ENCODE results near the gene DMD. TPM values are rescaled to one million over a fixed set of nuclear protein-coding genes. Genes with fewer than 3 reads are reported as not detected.

The DMD gene
- total RNA-seq, 1 donor from 2014 or later, result 22.2 TPM

- H3K79me2 ChIP-seq (ENCODE audit: insufficient read depth, low read length), result no peaks in the 10 kb centered on the region
- DNase-seq (ENCODE audit: low read depth) (no peak), FAIRE-seq (peak; percentile 78)
- H2AFZ ChIP-seq (ENCODE audit: low read depth, low read length), result no peak overlapping the region
- H4K20me1 ChIP-seq (ENCODE audit: insufficient read depth, low read length), result no peaks in the 10 kb centered on the region
- H3K27ac ChIP-seq (ENCODE audit: low read depth, low read length), result no peak overlapping the region
- Mint-ChIP-seq H3K27ac (ENCODE audit: unreplicated experiment) (no peak overlapping the region), H3K36me3 (ENCODE audit: low read depth, unreplicated experiment) (no peaks in the 10 kb centered on the region), H3K4me1 (ENCODE audit: low read depth, unreplicated experiment) (peaks cover 15% of the 10 kb centered on the region), H3K27me3 (ENCODE audit: low read depth, unreplicated experiment) (no peaks in the 10 kb centered on the region), H3K9me3 (ENCODE audit: unreplicated experiment) (no peaks in the 10 kb centered on the region), H3K4me3 (ENCODE audit: unreplicated experiment) (no peak overlapping the region)
- no peak overlapping the region for H3K4me3 ChIP-seq (ENCODE audit: insufficient read depth, low read depth, low read length)
- TF ChIP-seq CTCF (IDR thresholded peaks at IDR 0.05; ENCODE audit: insufficient read depth, low read depth, low read length), result no peak
- TF ChIP-seq EZH2 (IDR thresholded peaks at IDR 0.05; ENCODE audit: insufficient read depth, low read length), result no peak
- no peaks in the 10 kb centered on the region for H3K9me3 ChIP-seq (ENCODE audit: insufficient read depth, low read depth, low read length)
- H3K9ac ChIP-seq (ENCODE audit: low read length), result no peak overlapping the region
- no peaks in the 10 kb centered on the region for H3K27me3 ChIP-seq (ENCODE audit: insufficient read depth, low read length)
- H3K36me3 ChIP-seq (ENCODE audit: insufficient read depth, low read length), result no peaks in the 10 kb centered on the region
- no peaks in the 10 kb centered on the region for H3K4me1 ChIP-seq (ENCODE audit: insufficient read depth, low read length)
- H3K4me2 ChIP-seq (ENCODE audit: low read length), result no peak overlapping the region
These were observed 1974.2 kb downstream of the DMD start for GRCh38 chrX:31237189-31237588.

- H3K4me3 Mint-ChIP-seq (ENCODE audit: unreplicated experiment), result no peak overlapping the region
- peaks cover 15% of the 10 kb centered on the region for H3K4me1 Mint-ChIP-seq (ENCODE audit: low read depth, unreplicated experiment)
- no peak overlapping the region for H3K4me2 ChIP-seq (ENCODE audit: low read length)
- H3K4me3 ChIP-seq (ENCODE audit: insufficient read depth, low read depth, low read length), result no peak overlapping the region
- no peaks in the 10 kb centered on the region for H3K36me3 Mint-ChIP-seq (ENCODE audit: low read depth, unreplicated experiment)
- FAIRE-seq (peak; percentile 13), DNase-seq (ENCODE audit: low read depth) (no peak)
- H3K27me3 Mint-ChIP-seq (ENCODE audit: low read depth, unreplicated experiment), result no peaks in the 10 kb centered on the region
- no peaks in the 10 kb centered on the region for H3K36me3 ChIP-seq (ENCODE audit: insufficient read depth, low read length)
- no peaks in the 10 kb centered on the region for H3K27me3 ChIP-seq (ENCODE audit: insufficient read depth, low read length)
- no peaks in the 10 kb centered on the region for H3K79me2 ChIP-seq (ENCODE audit: insufficient read depth, low read length)
- no peak overlapping the region for H2AFZ ChIP-seq (ENCODE audit: low read depth, low read length)
- H3K9me3 Mint-ChIP-seq (ENCODE audit: unreplicated experiment), result no peaks in the 10 kb centered on the region
- TF ChIP-seq CTCF (IDR thresholded peaks at IDR 0.05; ENCODE audit: insufficient read depth, low read depth, low read length) (no peak), EZH2 (IDR thresholded peaks at IDR 0.05; ENCODE audit: insufficient read depth, low read length) (no peak)
- no peaks in the 10 kb centered on the region for H3K4me1 ChIP-seq (ENCODE audit: insufficient read depth, low read length)
- H3K27ac ChIP-seq (ENCODE audit: low read depth, low read length), result no peak overlapping the region
- H3K9me3 ChIP-seq (ENCODE audit: insufficient read depth, low read depth, low read length), result no peaks in the 10 kb centered on the region
- no peaks in the 10 kb centered on the region for H4K20me1 ChIP-seq (ENCODE audit: insufficient read depth, low read length)
- H3K27ac Mint-ChIP-seq (ENCODE audit: unreplicated experiment), result no peak overlapping the region
- H3K9ac ChIP-seq (ENCODE audit: low read length), result no peak overlapping the region
These were observed 1975.1 kb downstream of the DMD start for GRCh38 chrX:31236231-31236630.

- no peaks in the 10 kb centered on the region for H3K36me3 ChIP-seq (ENCODE audit: insufficient read depth, low read length)
- no peak overlapping the region for H3K9ac ChIP-seq (ENCODE audit: low read length)
- H4K20me1 ChIP-seq (ENCODE audit: insufficient read depth, low read length), result no peaks in the 10 kb centered on the region
- H3K4me1 ChIP-seq (ENCODE audit: insufficient read depth, low read length), result no peaks in the 10 kb centered on the region
- no peak for DNase-seq (ENCODE audit: low read depth)
- no peaks in the 10 kb centered on the region for H3K27me3 ChIP-seq (ENCODE audit: insufficient read depth, low read length)
- no peak for TF ChIP-seq EZH2 (IDR thresholded peaks at IDR 0.05; ENCODE audit: insufficient read depth, low read length)
- TF ChIP-seq CTCF (IDR thresholded peaks at IDR 0.05; ENCODE audit: insufficient read depth, low read depth, low read length), result no peak
- H3K27me3 Mint-ChIP-seq (ENCODE audit: low read depth, unreplicated experiment), result no peaks in the 10 kb centered on the region
- no peak overlapping the region for H3K27ac ChIP-seq (ENCODE audit: low read depth, low read length)
- H3K79me2 ChIP-seq (ENCODE audit: insufficient read depth, low read length), result no peaks in the 10 kb centered on the region
- no peaks in the 10 kb centered on the region for H3K9me3 Mint-ChIP-seq (ENCODE audit: unreplicated experiment)
- H2AFZ ChIP-seq (ENCODE audit: low read depth, low read length), result no peak overlapping the region
- H3K4me2 ChIP-seq (ENCODE audit: low read length), result no peak overlapping the region
- FAIRE-seq, result peak; percentile 78
- H3K9me3 ChIP-seq (ENCODE audit: insufficient read depth, low read depth, low read length), result no peaks in the 10 kb centered on the region
- no peaks in the 10 kb centered on the region for H3K36me3 Mint-ChIP-seq (ENCODE audit: low read depth, unreplicated experiment)
- H3K27ac Mint-ChIP-seq (ENCODE audit: unreplicated experiment), result no peak overlapping the region
- H3K4me1 Mint-ChIP-seq (ENCODE audit: low read depth, unreplicated experiment), result peaks cover 15% of the 10 kb centered on the region
- H3K4me3 ChIP-seq (ENCODE audit: insufficient read depth, low read depth, low read length), result no peak overlapping the region
- H3K4me3 Mint-ChIP-seq (ENCODE audit: unreplicated experiment), result no peak overlapping the region
These were observed 1977.3 kb downstream of the DMD start for GRCh38 chrX:31233941-31234496.

All from astrocyte (in vitro differentiated cells and primary cell).